GM12892 (cell line): Measurements from ENCODE around the gene RHOJ.

ENCODE experiments used
- POLR2A ChIP-seq: IDR thresholded peaks from 2 replicates; pipeline ENCODE4 v1.6.1; 2011; ENCODE audit warnings: low read depth, low read length, control low read depth
- TAF1 ChIP-seq: IDR thresholded peaks from 2 replicates; pipeline ENCODE4 v1.6.1; 2011; ENCODE audit warnings: low read depth, mild to moderate bottlenecking, control low read depth, low read length, borderline replicate concordance

- no peak for TF ChIP-seq TAF1
- TF ChIP-seq POLR2A, result no peak
These were observed 79.6 kb downstream of the RHOJ start for GRCh38 chr14:63283884-63284248.
